Islet of Langerhans (tissue), 1 donor: ENCODE measurements around the gene CDKN2D.
"Not testable (repeated sequence)": the region's sequence is repeated elsewhere in the genome, so short reads cannot be mapped to it uniquely, and the experiment has no call there.

Source experiments
- FAIRE-seq: peaks from one replicate; lab custom pipeline; 2011; peaks lifted over from hg19 to GRCh38; lab: Jason Lieb, UNC

Gene CDKN2D

GRCh38 chr19:10551698-10552301 lies 17.0 kb downstream of the CDKN2D start:
- no peak for FAIRE-seq

- not testable (repeated sequence) for FAIRE-seq
Observed at GRCh38 chr19:10551006-10551405, 17.8 kb downstream of the CDKN2D start.

- no peak for FAIRE-seq
Observed at GRCh38 chr19:10550336-10550735, 18.4 kb downstream of the CDKN2D start.

GRCh38 chr19:10549733-10550132 lies 19.0 kb downstream of the CDKN2D start:
- FAIRE-seq = no peak

- FAIRE-seq = no peak
Observed at GRCh38 chr19:10548746-10549276, 20.0 kb downstream of the CDKN2D start.

- FAIRE-seq = no peak
Observed at GRCh38 chr19:10546817-10547216, 22.0 kb downstream of the CDKN2D start.

- no peak for FAIRE-seq
Observed at GRCh38 chr19:10544753-10545251, 24.0 kb downstream of the CDKN2D start.

- FAIRE-seq = no peak
Observed at GRCh38 chr19:10544242-10544752, 24.5 kb downstream of the CDKN2D start.

- no peak for FAIRE-seq
Observed at GRCh38 chr19:10543420-10544241, 25.1 kb downstream of the CDKN2D start, which contains the start of gene ATG4D. ATG4D (plus strand) TSS chr19:10543904; CDS start chr19:10544091, 187 bp downstream.

GRCh38 chr19:10543059-10543419 lies 25.7 kb downstream of the CDKN2D start:
- no peak for FAIRE-seq

- FAIRE-seq = not testable (repeated sequence)
Observed at GRCh38 chr19:10539016-10539415, 29.8 kb downstream of the CDKN2D start.

- FAIRE-seq = no peak
Observed at GRCh38 chr19:10538204-10538983, 30.4 kb downstream of the CDKN2D start.

- no peak for FAIRE-seq
Observed at GRCh38 chr19:10537668-10538067, 31.1 kb downstream of the CDKN2D start.

GRCh38 chr19:10535613-10536012 lies 33.2 kb downstream of the CDKN2D start:
- FAIRE-seq = no peak

- no peak for FAIRE-seq
Observed at GRCh38 chr19:10533646-10534386, 35.0 kb downstream of the CDKN2D start.

GRCh38 chr19:10532457-10532856 lies 36.3 kb downstream of the CDKN2D start:
- FAIRE-seq = no peak

- not testable (repeated sequence) for FAIRE-seq
Observed at GRCh38 chr19:10526887-10527286, 41.9 kb downstream of the CDKN2D start.

GRCh38 chr19:10525636-10526035 lies 43.1 kb downstream of the CDKN2D start:
- no peak for FAIRE-seq

- FAIRE-seq = no peak
Observed at GRCh38 chr19:10523135-10523636, 45.6 kb downstream of the CDKN2D start.

GRCh38 chr19:10521461-10522171 lies 47.2 kb downstream of the CDKN2D start:
- no peak for FAIRE-seq
